ENCODE results near the gene SSX2IP. TPM values are rescaled to one million over a fixed set of nuclear protein-coding genes. Genes with fewer than 3 reads are reported as not detected.

Gene SSX2IP
- total RNA-seq, 4 donors from 2014 or later: 10.8 to 21.9 (median 17.0) TPM

- no peaks in the 10 kb centered on the region for H3K36me3 ChIP-seq
- 43% methylated on average over 2 of the region's 2 CpGs; no CpG with 5 or more reads in 1 of the 2 donors for WGBS, 2 donors (ENCODE audit: low coverage in 1 of 2)
- H3K4me1 ChIP-seq: peaks cover 0 to 15% (median 0%) of the 10 kb centered on the region in 3 donors
- TF ChIP-seq EP300 (IDR thresholded peaks at IDR 0.05) (no peak), POLR2AphosphoS5 (IDR thresholded peaks at IDR 0.05) (no peak), POLR2A (IDR thresholded peaks at IDR 0.05) (no peak), CTCF (IDR thresholded peaks at IDR 0.05) (no peak)
- no peaks in the 10 kb centered on the region for H3K27me3 ChIP-seq
- ATAC-seq: no peak
- H3K27ac ChIP-seq: no peak overlapping the region
- no peaks in the 10 kb centered on the region for H3K9me3 ChIP-seq
- H3K4me3 ChIP-seq: no peak overlapping the region
Measured at GRCh38 chr1:84613026-84613425, 77.2 kb downstream of the SSX2IP start.

GRCh38 chr1:84611796-84612195 is 78.5 kb downstream of the SSX2IP start:
- ATAC-seq: no peak
- TF ChIP-seq POLR2AphosphoS5 (IDR thresholded peaks at IDR 0.05) (no peak), EP300 (IDR thresholded peaks at IDR 0.05) (no peak), CTCF (IDR thresholded peaks at IDR 0.05) (no peak), POLR2A (IDR thresholded peaks at IDR 0.05) (no peak)
- no peaks in the 10 kb centered on the region for H3K27me3 ChIP-seq
- H3K9me3 ChIP-seq: no peaks in the 10 kb centered on the region
- no peaks in the 10 kb centered on the region for H3K36me3 ChIP-seq
- H3K4me3 ChIP-seq: no peak overlapping the region
- H3K27ac ChIP-seq: no peak overlapping the region
- 0 to 31% methylated on average over 2 to 3 of the region's 3 CpGs for WGBS, 2 donors (ENCODE audit: low coverage in 1 of 2)
- H3K4me1 ChIP-seq: peaks cover 0 to 2% (median 0%) of the 10 kb centered on the region in 3 donors

GRCh38 chr1:84611091-84611490 is 79.2 kb downstream of the SSX2IP start:
- TF ChIP-seq POLR2AphosphoS5 (IDR thresholded peaks at IDR 0.05) (no peak), EP300 (IDR thresholded peaks at IDR 0.05) (no peak), CTCF (IDR thresholded peaks at IDR 0.05) (no peak), POLR2A (IDR thresholded peaks at IDR 0.05) (no peak)
- H3K4me1 ChIP-seq: no peaks in the 10 kb centered on the region
- 0 to 20% methylated on average over 1 of the region's 1 CpG for WGBS, 2 donors (ENCODE audit: low coverage in 1 of 2)
- no peak for ATAC-seq
- H3K27me3 ChIP-seq: no peaks in the 10 kb centered on the region
- H3K4me3 ChIP-seq: no peak overlapping the region
- H3K9me3 ChIP-seq: no peaks in the 10 kb centered on the region
- no peaks in the 10 kb centered on the region for H3K36me3 ChIP-seq
- H3K27ac ChIP-seq: no peak overlapping the region

- Histone ChIP-seq H3K27ac (no peak overlapping the region), H3K4me1 (peaks cover 0 to 22% (median 3%) of the 10 kb centered on the region in 3 donors), H3K36me3 (no peaks in the 10 kb centered on the region), H3K27me3 (no peaks in the 10 kb centered on the region), H3K4me3 (no peak overlapping the region), H3K9me3 (peaks cover 0 to 7% (median 0%) of the 10 kb centered on the region in 3 donors)
- TF ChIP-seq POLR2A (IDR thresholded peaks at IDR 0.05): no peak
- TF ChIP-seq CTCF (IDR thresholded peaks at IDR 0.05): no peak
- TF ChIP-seq POLR2AphosphoS5 (IDR thresholded peaks at IDR 0.05): no peak
- no peak for TF ChIP-seq EP300 (IDR thresholded peaks at IDR 0.05)
- ATAC-seq: no peak
- WGBS, 2 donors (ENCODE audit: low coverage in 1 of 2): 63 to 87% methylated on average over 3 to 4 of the region's 5 CpGs
Measured at GRCh38 chr1:84606977-84607376, 83.3 kb downstream of the SSX2IP start.

- ATAC-seq: no peak
- 88 to 100% methylated on average over 1 of the region's 1 CpG for WGBS, 2 donors (ENCODE audit: low coverage in 1 of 2)
- peaks cover 0 to 22% (median 3%) of the 10 kb centered on the region in 3 donors for H3K4me1 ChIP-seq
- H3K27ac ChIP-seq: no peak overlapping the region
- no peak for TF ChIP-seq POLR2A (IDR thresholded peaks at IDR 0.05)
- no peak for TF ChIP-seq EP300 (IDR thresholded peaks at IDR 0.05)
- TF ChIP-seq CTCF (IDR thresholded peaks at IDR 0.05): no peak
- no peak for TF ChIP-seq POLR2AphosphoS5 (IDR thresholded peaks at IDR 0.05)
- no peaks in the 10 kb centered on the region for H3K27me3 ChIP-seq
- no peak overlapping the region for H3K4me3 ChIP-seq
- H3K36me3 ChIP-seq: no peaks in the 10 kb centered on the region
- H3K9me3 ChIP-seq: peaks cover 0 to 7% (median 0%) of the 10 kb centered on the region in 3 donors
Measured at GRCh38 chr1:84605157-84605556, 85.1 kb downstream of the SSX2IP start.
